Neuronal stem cell (in vitro differentiated cells): ENCODE data around the gene UXS1.
A peak's percentile ranks its signal among the peaks of the same experiment; 100 is the strongest.

Source experiments
- DNase-seq: peaks from one replicate; pipeline ENCODE4 v3.0.0-alpha.2; 2013; ENCODE audit warnings: low spot score
- H2AFZ ChIP-seq: one replicate; pipeline ENCODE4 v1.6.1; 2013; ENCODE audit warnings: mild to moderate bottlenecking, low read length, inconsistent platforms
- H2AK5ac ChIP-seq: 2 replicates; pipeline ENCODE4 v1.6.1; 2013; ENCODE audit warnings: low read depth, mild to moderate bottlenecking, inconsistent platforms, low read length, moderate library complexity, mixed read lengths
- H2BK120ac ChIP-seq: 2 replicates; pipeline ENCODE4 v1.6.1; 2013; ENCODE audit warnings: low read depth, mild to moderate bottlenecking, inconsistent platforms, low read length, moderate library complexity, mixed read lengths
- H2BK12ac ChIP-seq: one replicate; pipeline ENCODE4 v1.6.1; 2013; ENCODE audit warnings: low read length, inconsistent platforms
- H2BK15ac ChIP-seq: 2 replicates; pipeline ENCODE4 v1.6.1; 2013; ENCODE audit warnings: mild to moderate bottlenecking, low read length, inconsistent platforms, mixed read lengths
- H2BK5ac ChIP-seq: one replicate; pipeline ENCODE4 v1.6.1; 2013; ENCODE audit warnings: inconsistent platforms, mild to moderate bottlenecking, low read length, moderate library complexity
- H3K14ac ChIP-seq: one replicate; pipeline ENCODE4 v1.6.1; 2013; ENCODE audit warnings: low read length, inconsistent platforms
- H3K18ac ChIP-seq: 2 replicates; pipeline ENCODE4 v1.6.1; 2013; ENCODE audit warnings: low read length, inconsistent platforms
- H3K23ac ChIP-seq: 2 replicates; pipeline ENCODE4 v1.6.1; 2013; ENCODE audit warnings: low read depth, mild to moderate bottlenecking, mixed read lengths, low read length, inconsistent platforms; ENCODE audit not compliant: poor library complexity
- H3K27ac ChIP-seq: replicated peaks from 3 replicates; pipeline ENCODE4 v1.5.1; 2013; ENCODE audit warnings: low read length, inconsistent platforms
- H3K27me3 ChIP-seq, 3 experiments: 2 replicates each; pipeline ENCODE4 v1.6.1; 2013; ENCODE audit warnings: low read length in 3 of 3, mild to moderate bottlenecking in 2 of 3, inconsistent platforms in 1 of 3, low read depth in 1 of 3, mixed read lengths in 1 of 3, moderate library complexity in 1 of 3; ENCODE audit not compliant: control insufficient read depth in 3 of 3, insufficient read depth in 3 of 3
- H3K36me3 ChIP-seq, 2 donors: replicated peaks in 1 of 2; 2 replicates each; pipeline ENCODE4 v1.6.1; 2013; ENCODE audit warnings: low read length in 2 of 2; ENCODE audit not compliant: control insufficient read depth in 2 of 2, insufficient read depth in 2 of 2
- H3K4ac ChIP-seq: 2 replicates; pipeline ENCODE4 v1.6.1; 2013; ENCODE audit warnings: inconsistent platforms, mild to moderate bottlenecking, low read length, moderate library complexity
- H3K4me1 ChIP-seq, 2 donors: 1 replicate in 1 of 2; 2 replicates in 1 of 2; pipeline ENCODE4 v1.6.1; 2013; ENCODE audit warnings: low read length in 2 of 2, low read depth in 1 of 2; ENCODE audit not compliant: control insufficient read depth in 2 of 2, insufficient read depth in 1 of 2
- H3K4me2 ChIP-seq: one replicate; pipeline ENCODE4 v1.6.1; 2013; ENCODE audit warnings: mild to moderate bottlenecking, low read length, inconsistent platforms; ENCODE audit not compliant: insufficient read depth, poor library complexity, severe bottlenecking
- H3K4me3 ChIP-seq, 2 donors: 2 replicates each; pipeline ENCODE4 v1.5.1; 2013; ENCODE audit warnings: low read length in 2 of 2, mild to moderate bottlenecking in 2 of 2, inconsistent platforms in 1 of 2, moderate library complexity in 1 of 2
- H3K79me1 ChIP-seq: one replicate; pipeline ENCODE4 v1.6.1; 2013; ENCODE audit warnings: low read depth, mild to moderate bottlenecking, inconsistent platforms, low read length, moderate library complexity
- H3K9ac ChIP-seq: one replicate; pipeline ENCODE4 v1.6.1; 2013; ENCODE audit warnings: mild to moderate bottlenecking, low read depth, low read length, inconsistent platforms; ENCODE audit not compliant: poor library complexity
- H3K9me3 ChIP-seq, 2 donors: replicated peaks in 1 of 2; 2 replicates each; pipeline versions ENCODE3 to v1.6.1; 2013; ENCODE audit warnings: low read length in 2 of 2, mild to moderate bottlenecking in 2 of 2, inconsistent platforms in 1 of 2, low read depth in 1 of 2, mixed read lengths in 1 of 2, moderate library complexity in 1 of 2; ENCODE audit not compliant: control insufficient read depth in 2 of 2, insufficient read depth in 1 of 2
- H4K8ac ChIP-seq: one replicate; pipeline ENCODE4 v1.6.1; 2013; ENCODE audit warnings: low read depth, mild to moderate bottlenecking, inconsistent platforms, low read length, moderate library complexity
- H4K91ac ChIP-seq: one replicate; pipeline ENCODE4 v1.6.1; 2013; ENCODE audit warnings: low read length, low read depth, mild to moderate bottlenecking, inconsistent platforms; ENCODE audit not compliant: poor library complexity
- WGBS, 2 donors: extraction: QIAGEN DNeasy Blood & Tissue Kit; methylation state at CpG; one replicate each; pipeline ENCODE4 v1.1.7; 2013; ENCODE audit warnings: missing lambda C conversion rate in 2 of 2, mixed read lengths in 1 of 2; ENCODE audit not compliant: insufficient read length in 2 of 2, insufficient replicate concordance in 1 of 2; ENCODE audit errors: extremely low coverage in 2 of 2; 5-methylcytosine and 5-hydroxymethylcytosine counted together

UXS1 gene

GRCh38 chr2:106176446-106177099 is 17.5 kb downstream of the UXS1 start:
- no peak for DNase-seq
- H3K18ac ChIP-seq = no peak overlapping the region
- no peak overlapping the region for H3K9ac ChIP-seq
- no peak overlapping the region for H3K4ac ChIP-seq
- peaks cover 14% of the 10 kb centered on the region for H3K79me1 ChIP-seq
- no peaks in the 10 kb centered on the region for H3K27me3 ChIP-seq
- no peak overlapping the region for H3K14ac ChIP-seq
- no peak overlapping the region for H2AK5ac ChIP-seq
- H2BK120ac ChIP-seq = no peak overlapping the region
- H3K27ac ChIP-seq = no peak overlapping the region
- no peak overlapping the region for H2BK5ac ChIP-seq
- H4K91ac ChIP-seq = no peak overlapping the region
- H3K4me1 ChIP-seq = peaks cover 0 to 5% of the 10 kb centered on the region in 2 donors
- H4K8ac ChIP-seq = no peak overlapping the region
- no peak overlapping the region for H2BK15ac ChIP-seq
- H2BK12ac ChIP-seq = no peak overlapping the region
- no peak overlapping the region for H2AFZ ChIP-seq
- WGBS, 2 donors = no CpG with 5 or more reads among the region's 9 CpGs
- no peak overlapping the region for H3K4me3 ChIP-seq
- no peak overlapping the region for H3K4me2 ChIP-seq
- peaks cover 0 to 17% of the 10 kb centered on the region in 2 donors for H3K36me3 ChIP-seq
- H3K9me3 ChIP-seq = no peaks in the 10 kb centered on the region
- no peak overlapping the region for H3K23ac ChIP-seq

DNA sequence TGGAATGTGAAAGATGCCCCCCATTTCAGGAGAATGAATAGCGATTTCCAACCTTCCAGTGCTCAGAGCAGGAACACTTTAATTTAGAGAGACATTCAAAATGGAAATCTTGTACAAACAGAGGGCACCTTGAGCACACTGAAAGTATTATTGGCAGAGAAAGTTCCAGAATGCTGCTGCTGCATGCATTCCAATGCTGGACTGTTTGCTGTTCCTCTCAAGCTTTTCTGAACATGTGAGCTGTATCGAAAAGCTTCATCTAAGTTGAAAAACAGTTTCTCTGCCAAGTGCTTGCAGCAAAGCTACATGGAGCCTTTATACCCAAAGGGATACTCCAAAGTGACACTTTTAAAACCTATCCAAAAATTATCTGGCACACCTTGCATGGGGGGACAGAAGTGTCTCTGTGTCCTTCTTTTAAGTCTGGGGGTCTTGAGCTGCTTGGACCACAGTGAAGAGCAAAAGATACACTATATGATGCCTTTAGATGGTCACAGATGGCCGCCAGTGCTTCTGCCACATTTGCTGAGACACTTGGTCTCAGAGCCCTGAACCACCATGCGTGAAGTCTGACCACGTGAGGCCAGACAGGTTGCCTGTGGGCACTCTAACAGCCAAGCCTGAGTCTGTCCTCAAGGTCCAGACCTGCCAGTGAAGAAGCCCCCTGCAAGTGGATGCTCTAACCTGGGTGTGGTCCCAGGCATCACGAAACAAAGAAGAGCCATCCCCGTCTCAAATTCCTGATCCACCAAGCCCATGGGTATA is 18.8 kb downstream of the UXS1 start:
- Histone ChIP-seq H2BK12ac (no peak overlapping the region), H2AFZ (no peak overlapping the region), H3K27me3 (no peaks in the 10 kb centered on the region), H3K79me1 (peaks cover 14% of the 10 kb centered on the region), H3K4me3 (no peak overlapping the region), H3K36me3 (peaks cover 0 to 17% of the 10 kb centered on the region in 2 donors), H3K9ac (no peak overlapping the region), H3K9me3 (no peaks in the 10 kb centered on the region), H3K27ac (no peak overlapping the region), H3K4me2 (no peak overlapping the region), H3K4ac (no peak overlapping the region), H3K14ac (no peak overlapping the region), H3K4me1 (peaks cover 0 to 5% of the 10 kb centered on the region in 2 donors), H2BK15ac (no peak overlapping the region), H3K18ac (no peak overlapping the region), H4K91ac (no peak overlapping the region), H2BK5ac (no peak overlapping the region), H4K8ac (no peak overlapping the region), H2BK120ac (no peak overlapping the region), H3K23ac (no peak overlapping the region), H2AK5ac (no peak overlapping the region)
- DNase-seq = no peak
- no CpG with 5 or more reads among the region's 7 CpGs for WGBS, 2 donors

DNA sequence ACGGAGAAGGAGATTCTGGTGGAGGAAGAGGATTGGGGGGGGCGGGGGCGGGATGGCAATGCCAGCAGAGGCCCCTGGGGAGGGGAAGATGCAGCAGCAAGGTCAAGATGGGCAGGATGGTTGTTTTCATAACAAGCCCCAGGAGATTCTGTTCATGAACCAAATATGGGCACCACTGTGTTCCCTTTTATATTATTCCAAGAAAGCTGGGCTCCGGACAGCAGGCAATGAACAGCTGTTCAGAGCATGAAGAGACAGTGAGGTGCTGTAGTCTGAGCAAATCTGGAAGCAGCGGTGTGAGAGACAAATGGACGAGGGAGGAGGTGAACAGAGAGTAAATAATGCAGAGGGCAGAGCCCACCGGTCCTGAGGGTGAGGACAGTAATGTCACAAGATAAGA is 20.0 kb downstream of the UXS1 start:
- Histone ChIP-seq H3K4ac (no peak overlapping the region), H2BK15ac (no peak overlapping the region), H3K18ac (no peak overlapping the region), H2BK5ac (no peak overlapping the region), H3K27ac (no peak overlapping the region), H3K4me2 (no peak overlapping the region), H3K4me3 (no peak overlapping the region), H3K79me1 (peaks cover 18% of the 10 kb centered on the region), H4K8ac (no peak overlapping the region), H2AFZ (no peak overlapping the region), H3K23ac (no peak overlapping the region), H3K9me3 (no peaks in the 10 kb centered on the region), H2AK5ac (peak overlapping the region; percentile 13), H2BK120ac (no peak overlapping the region), H2BK12ac (no peak overlapping the region), H3K36me3 (peaks cover 0 to 17% of the 10 kb centered on the region in 2 donors), H3K27me3 (no peaks in the 10 kb centered on the region), H3K14ac (no peak overlapping the region), H4K91ac (no peak overlapping the region), H3K9ac (no peak overlapping the region), H3K4me1 (peaks cover 0 to 7% of the 10 kb centered on the region in 2 donors)
- no peak for DNase-seq
- WGBS, 2 donors = no CpG with 5 or more reads among the region's 7 CpGs

DNA sequence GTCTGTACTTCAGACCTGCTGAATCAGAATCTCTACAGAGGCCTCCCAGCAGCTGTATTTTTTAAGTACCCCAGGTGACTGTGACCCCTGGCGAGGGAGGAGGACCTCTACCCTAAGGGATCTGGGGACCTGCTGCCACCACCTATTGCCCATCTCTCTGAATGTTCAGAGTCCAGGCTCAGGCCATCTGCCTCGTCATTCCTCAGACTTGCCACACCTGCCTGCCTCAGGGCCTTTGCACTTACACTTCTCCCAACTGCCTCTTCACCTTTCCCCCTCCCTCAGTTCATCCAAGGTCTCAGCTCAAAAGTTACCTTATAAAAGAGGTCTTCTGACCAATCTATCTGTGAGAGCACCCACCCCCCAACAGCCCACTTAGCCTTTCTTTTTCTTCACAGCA is 21.5 kb downstream of the UXS1 start:
- H3K9ac ChIP-seq = no peak overlapping the region
- H2BK120ac ChIP-seq = no peak overlapping the region
- H2BK15ac ChIP-seq = no peak overlapping the region
- no CpG with 5 or more reads among the region's 2 CpGs for WGBS, 2 donors
- H3K27ac ChIP-seq = no peak overlapping the region
- H4K91ac ChIP-seq = no peak overlapping the region
- no peak overlapping the region for H3K23ac ChIP-seq
- H3K18ac ChIP-seq = no peak overlapping the region
- no peaks in the 10 kb centered on the region for H3K9me3 ChIP-seq
- H3K79me1 ChIP-seq = peaks cover 16% of the 10 kb centered on the region
- no peak overlapping the region for H3K4me2 ChIP-seq
- H2AFZ ChIP-seq = no peak overlapping the region
- no peak for DNase-seq
- no peak overlapping the region for H3K4ac ChIP-seq
- no peak overlapping the region for H2BK12ac ChIP-seq
- H3K14ac ChIP-seq = no peak overlapping the region
- peaks cover 0 to 13% of the 10 kb centered on the region in 2 donors for H3K36me3 ChIP-seq
- H2BK5ac ChIP-seq = no peak overlapping the region
- no peaks in the 10 kb centered on the region for H3K27me3 ChIP-seq
- no peak overlapping the region for H4K8ac ChIP-seq
- no peak overlapping the region for H2AK5ac ChIP-seq
- peaks cover 0 to 7% of the 10 kb centered on the region in 2 donors for H3K4me1 ChIP-seq
- no peak overlapping the region for H3K4me3 ChIP-seq
